ENCODE measurements around the gene FHAD1. TPM values are rescaled to one million over a fixed set of nuclear protein-coding genes. Genes with fewer than 3 reads are reported as not detected.

The FHAD1 gene
- total and polyA plus RNA-seq, 9 of the 15 experiments (the other 6 are each of a cell fraction or from before 2014, with no cell fraction given), result 0.32 to 2.1 (median 1.5) TPM; not detected in 1

- TF ChIP-seq, protein P1, sequence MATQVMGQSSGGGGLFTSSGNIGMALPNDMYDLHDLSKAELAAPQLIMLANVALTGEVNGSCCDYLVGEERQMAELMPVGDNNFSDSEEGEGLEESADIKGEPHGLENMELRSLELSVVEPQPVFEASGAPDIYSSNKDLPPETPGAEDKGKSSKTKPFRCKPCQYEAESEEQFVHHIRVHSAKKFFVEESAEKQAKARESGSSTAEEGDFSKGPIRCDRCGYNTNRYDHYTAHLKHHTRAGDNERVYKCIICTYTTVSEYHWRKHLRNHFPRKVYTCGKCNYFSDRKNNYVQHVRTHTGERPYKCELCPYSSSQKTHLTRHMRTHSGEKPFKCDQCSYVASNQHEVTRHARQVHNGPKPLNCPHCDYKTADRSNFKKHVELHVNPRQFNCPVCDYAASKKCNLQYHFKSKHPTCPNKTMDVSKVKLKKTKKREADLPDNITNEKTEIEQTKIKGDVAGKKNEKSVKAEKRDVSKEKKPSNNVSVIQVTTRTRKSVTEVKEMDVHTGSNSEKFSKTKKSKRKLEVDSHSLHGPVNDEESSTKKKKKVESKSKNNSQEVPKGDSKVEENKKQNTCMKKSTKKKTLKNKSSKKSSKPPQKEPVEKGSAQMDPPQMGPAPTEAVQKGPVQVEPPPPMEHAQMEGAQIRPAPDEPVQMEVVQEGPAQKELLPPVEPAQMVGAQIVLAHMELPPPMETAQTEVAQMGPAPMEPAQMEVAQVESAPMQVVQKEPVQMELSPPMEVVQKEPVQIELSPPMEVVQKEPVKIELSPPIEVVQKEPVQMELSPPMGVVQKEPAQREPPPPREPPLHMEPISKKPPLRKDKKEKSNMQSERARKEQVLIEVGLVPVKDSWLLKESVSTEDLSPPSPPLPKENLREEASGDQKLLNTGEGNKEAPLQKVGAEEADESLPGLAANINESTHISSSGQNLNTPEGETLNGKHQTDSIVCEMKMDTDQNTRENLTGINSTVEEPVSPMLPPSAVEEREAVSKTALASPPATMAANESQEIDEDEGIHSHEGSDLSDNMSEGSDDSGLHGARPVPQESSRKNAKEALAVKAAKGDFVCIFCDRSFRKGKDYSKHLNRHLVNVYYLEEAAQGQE (IDR thresholded peaks at IDR 0.05; ENCODE audit: borderline replicate concordance), result no peak
- TF ChIP-seq, protein P1 (CRISPR knock-in tag; IDR thresholded peaks at IDR 0.05; ENCODE audit: low read depth), result no peak
Observed at GRCh38 chr1:15226388-15227255, 20.4 kb upstream of the FHAD1 start (continued).

All from K562 (cell line).